Stomach (tissue), 4 donors: ENCODE results near the gene ZSCAN9.
A peak's percentile ranks its signal among the peaks of the same experiment; 100 is the strongest.

Experiments
- POLR2AphosphoS5 ChIP-seq, 3 donors: sonication (generic); formaldehyde crosslinking; IDR thresholded peaks; one replicate each; pipeline ENCODE4 v1.6.1; 2016; ENCODE audit warnings: antibody characterized with exemption in 3 of 3
- TF ChIP-seq, protein P1 (sequence below), 7 experiments: fragments of 450-650 bp in 4 of 7; fragments of 200-600 bp in 3 of 7; sonication (generic) in 3 of 7; IDR thresholded peaks; one replicate each; pipeline ENCODE4 v1.5.1; 2016 to 2019; ENCODE audit warnings: antibody characterized with exemption in 7 of 7, control low read depth in 2 of 7, mild to moderate bottlenecking in 1 of 7

DNA sequence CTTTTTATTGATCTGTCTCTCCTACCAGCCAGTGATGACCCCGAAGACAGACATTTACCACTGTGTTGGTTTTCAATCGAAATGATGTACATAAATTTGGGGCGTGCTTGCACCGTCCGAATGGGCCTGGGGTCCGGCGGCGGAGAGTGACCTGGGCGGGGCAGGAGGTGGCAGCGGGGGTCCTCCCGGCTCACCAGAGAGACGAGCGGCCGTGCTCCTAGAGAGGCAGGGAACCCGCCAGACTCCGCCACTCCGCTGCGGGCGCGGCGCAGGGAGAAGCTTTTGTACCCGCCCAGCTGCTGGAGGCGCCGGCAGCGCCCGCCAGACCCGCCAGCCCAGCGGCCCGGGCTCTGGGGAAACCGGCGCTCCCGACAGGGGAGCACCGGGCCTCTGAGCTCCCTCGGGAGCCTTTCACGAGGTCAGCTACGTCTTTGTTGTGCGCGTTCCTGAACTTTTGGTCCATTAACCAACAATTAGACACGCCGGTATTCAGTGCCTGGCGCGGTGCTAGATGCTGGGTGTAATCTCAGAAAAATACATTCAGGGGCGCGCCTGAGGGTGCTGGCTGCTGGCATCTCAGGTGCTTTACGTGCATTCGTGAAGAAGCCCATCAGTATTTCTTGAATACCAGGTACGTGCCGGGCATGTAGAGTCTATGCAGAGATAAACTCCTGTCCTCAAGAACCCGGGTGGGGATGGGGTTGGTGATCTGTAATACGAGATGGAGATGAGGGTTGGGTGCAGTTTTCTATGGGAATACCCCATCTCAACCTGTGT is 56.4 kb downstream of the ZSCAN9 start, which contains the start of gene PGBD1:
- TF ChIP-seq, protein P1, sequence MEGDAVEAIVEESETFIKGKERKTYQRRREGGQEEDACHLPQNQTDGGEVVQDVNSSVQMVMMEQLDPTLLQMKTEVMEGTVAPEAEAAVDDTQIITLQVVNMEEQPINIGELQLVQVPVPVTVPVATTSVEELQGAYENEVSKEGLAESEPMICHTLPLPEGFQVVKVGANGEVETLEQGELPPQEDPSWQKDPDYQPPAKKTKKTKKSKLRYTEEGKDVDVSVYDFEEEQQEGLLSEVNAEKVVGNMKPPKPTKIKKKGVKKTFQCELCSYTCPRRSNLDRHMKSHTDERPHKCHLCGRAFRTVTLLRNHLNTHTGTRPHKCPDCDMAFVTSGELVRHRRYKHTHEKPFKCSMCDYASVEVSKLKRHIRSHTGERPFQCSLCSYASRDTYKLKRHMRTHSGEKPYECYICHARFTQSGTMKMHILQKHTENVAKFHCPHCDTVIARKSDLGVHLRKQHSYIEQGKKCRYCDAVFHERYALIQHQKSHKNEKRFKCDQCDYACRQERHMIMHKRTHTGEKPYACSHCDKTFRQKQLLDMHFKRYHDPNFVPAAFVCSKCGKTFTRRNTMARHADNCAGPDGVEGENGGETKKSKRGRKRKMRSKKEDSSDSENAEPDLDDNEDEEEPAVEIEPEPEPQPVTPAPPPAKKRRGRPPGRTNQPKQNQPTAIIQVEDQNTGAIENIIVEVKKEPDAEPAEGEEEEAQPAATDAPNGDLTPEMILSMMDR (IDR thresholded peaks at IDR 0.05), result no peak
- peak in 2 of 3 donors; percentile 16 to 34 for TF ChIP-seq POLR2AphosphoS5 (IDR thresholded peaks at IDR 0.05)
